VCaP (cell line): ENCODE results near the gene TUBB1.

Experiments used
- H3K27ac ChIP-seq: fragments of 450-650 bp; 2 replicates; pipeline ENCODE4 v1.5.1; 2017
- TF ChIP-seq, protein P1 (sequence below): fragments of 450-650 bp; conservative IDR thresholded peaks from 2 replicates; pipeline ENCODE4 v1.5.1; 2017; ENCODE audit warnings: mild to moderate bottlenecking, moderate library complexity

TUBB1 gene

DNA sequence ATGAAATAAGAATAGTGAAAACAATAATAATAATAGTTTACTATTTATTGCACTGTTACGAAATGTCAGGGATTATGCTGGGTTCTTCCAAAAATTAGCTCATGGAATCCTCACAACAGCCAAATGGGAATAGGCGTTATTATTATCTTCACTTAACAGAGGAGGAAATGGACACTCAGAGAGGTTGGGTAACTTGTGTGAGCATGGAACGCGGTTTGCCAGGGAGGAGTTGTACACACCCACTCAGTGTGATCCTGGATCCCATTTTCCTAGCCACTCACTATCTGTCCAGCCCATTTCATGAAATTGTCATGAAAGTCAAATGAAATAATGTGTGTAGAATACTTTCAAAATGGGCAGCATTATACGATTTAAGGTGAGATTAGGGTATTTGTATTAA lies 33.6 kb upstream of the TUBB1 start:
- no peak overlapping the region for H3K27ac ChIP-seq
- TF ChIP-seq, protein P1, sequence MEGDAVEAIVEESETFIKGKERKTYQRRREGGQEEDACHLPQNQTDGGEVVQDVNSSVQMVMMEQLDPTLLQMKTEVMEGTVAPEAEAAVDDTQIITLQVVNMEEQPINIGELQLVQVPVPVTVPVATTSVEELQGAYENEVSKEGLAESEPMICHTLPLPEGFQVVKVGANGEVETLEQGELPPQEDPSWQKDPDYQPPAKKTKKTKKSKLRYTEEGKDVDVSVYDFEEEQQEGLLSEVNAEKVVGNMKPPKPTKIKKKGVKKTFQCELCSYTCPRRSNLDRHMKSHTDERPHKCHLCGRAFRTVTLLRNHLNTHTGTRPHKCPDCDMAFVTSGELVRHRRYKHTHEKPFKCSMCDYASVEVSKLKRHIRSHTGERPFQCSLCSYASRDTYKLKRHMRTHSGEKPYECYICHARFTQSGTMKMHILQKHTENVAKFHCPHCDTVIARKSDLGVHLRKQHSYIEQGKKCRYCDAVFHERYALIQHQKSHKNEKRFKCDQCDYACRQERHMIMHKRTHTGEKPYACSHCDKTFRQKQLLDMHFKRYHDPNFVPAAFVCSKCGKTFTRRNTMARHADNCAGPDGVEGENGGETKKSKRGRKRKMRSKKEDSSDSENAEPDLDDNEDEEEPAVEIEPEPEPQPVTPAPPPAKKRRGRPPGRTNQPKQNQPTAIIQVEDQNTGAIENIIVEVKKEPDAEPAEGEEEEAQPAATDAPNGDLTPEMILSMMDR = no peak

DNA sequence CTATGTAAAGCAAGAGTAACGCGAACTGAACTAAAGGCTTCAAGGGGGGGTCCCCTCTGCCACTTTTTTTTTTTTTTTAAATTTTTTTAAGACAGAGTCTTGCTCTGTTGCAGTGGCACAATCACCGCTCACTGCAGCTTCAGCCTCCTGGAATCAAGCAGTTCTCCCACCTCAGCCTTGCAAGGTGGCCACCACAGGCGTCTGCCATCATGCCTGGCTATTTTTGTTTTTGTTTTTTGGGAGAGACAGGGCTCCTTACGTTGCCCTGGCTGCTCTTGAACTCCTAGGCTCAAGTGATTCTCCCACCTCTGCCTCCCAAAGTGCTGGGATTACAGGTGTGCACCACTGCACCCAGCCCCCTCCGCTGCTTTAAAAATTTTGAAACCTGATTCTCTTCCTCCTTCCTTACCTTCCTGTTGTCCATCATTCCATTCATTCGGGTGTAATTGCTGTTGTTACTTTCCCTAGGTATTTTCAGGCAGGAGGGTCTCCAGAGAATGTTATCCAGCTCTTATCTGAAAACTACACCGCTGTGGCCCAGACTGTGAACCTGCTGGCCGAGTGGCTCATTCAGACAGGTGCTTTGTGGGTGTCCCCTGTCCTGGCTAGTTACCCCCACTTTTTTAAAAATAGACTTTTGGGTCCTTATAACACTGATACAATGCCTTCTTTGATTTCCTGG lies 32.8 kb upstream of the TUBB1 start:
- TF ChIP-seq, protein P1 = no peak
- H3K27ac ChIP-seq = no peak overlapping the region

DNA sequence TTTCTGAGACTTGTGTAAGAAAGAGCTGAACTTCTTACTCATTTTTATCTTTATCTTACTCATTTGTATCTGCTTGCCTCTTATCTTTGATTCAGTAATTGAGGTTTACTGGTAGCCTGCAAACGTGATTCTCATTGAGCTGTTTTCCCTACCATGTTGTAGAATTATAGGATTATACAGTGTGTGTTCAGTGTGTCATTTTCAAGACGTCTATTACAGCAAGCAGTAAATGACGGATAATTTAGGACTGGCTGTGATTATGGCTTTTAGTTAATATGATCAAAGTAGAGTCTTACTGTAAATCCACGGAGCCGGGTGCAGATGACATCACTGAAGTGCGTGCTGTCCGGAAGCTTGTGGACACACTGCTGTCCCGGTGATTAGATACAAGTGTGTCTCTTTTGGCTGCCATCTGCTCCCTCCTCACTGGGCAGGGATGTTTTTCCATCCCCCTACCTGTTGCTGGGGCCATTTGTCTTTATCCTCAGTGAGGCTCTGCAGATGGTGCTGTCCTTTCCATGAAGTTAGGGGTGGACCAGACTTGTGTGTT lies 32.2 kb upstream of the TUBB1 start:
- TF ChIP-seq, protein P1 = no peak
- no peak overlapping the region for H3K27ac ChIP-seq

DNA sequence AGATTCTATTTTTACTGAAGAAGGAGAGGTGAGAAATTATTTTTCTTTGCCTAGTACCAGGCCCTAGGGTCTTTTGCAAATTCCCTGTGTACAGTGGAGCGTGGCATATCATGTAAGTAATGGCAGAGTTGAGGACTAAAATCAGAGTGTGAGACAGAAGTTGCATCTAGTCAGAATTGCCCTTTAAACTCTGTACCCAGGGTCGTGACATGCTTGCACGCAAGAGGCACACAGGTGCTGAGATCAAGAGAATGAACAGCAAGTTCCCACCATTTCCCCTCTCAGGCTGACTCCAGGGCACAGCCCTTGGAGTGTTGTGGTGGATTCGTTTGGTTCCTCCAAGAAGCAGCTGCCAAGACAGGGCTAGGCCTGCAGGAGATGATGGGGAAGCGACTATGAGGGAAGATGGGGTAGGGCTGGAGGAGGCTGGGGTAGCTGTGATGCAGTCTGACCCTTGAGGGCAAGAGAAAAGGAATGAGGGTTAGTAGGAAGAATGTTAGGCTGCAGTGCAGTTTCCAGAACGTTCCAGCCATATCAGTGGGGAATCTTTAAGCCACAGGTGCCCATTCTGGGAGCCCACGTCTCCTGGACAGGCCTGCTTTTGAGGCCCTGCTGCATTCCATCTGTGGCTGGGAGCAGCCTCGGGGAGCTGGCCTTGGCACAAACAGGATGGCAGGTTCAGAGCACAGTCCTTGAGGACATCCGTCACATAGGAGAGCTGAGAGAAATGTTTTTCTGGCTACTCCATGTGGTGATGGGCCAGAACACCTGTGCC lies 31.3 kb upstream of the TUBB1 start:
- H3K27ac ChIP-seq = no peak overlapping the region
- TF ChIP-seq, protein P1 = no peak

DNA sequence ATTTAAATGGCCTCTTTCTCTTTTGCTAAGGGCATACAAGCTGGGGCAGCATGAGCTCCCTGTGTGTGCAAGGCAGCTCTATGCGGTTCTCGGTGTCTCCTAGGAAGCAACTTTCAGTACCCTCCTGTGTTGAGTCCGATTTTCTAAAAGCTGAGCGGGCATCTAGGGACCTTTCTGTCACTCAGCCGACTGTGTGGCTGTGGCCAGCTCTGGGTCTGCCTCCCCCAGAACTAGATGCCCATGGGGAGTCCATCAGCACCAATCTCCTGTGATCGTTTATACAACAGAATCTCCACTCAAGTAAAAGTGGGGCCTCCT lies 30.7 kb upstream of the TUBB1 start:
- TF ChIP-seq, protein P1 = no peak
- H3K27ac ChIP-seq = no peak overlapping the region

DNA sequence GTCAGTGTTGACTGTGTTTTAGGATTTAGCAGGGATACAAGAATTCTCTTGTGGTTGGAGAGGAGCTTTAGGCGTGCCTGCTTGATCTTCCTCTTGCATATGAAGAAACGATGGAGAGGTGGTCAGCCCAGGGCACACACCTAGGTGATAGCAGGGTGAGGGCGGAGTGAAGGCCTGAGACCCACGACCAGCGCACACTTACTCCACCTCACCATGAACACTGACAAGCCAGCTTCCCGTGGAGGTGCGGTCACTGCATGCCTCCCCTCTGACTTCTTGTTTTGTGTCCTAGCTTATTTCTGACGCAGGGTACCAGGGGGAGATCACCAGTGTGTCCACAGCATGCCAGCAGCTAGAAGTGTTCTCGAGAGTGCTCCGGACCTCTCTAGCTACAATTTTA lies 30.0 kb upstream of the TUBB1 start:
- H3K27ac ChIP-seq = no peak overlapping the region
- TF ChIP-seq, protein P1 = no peak

DNA sequence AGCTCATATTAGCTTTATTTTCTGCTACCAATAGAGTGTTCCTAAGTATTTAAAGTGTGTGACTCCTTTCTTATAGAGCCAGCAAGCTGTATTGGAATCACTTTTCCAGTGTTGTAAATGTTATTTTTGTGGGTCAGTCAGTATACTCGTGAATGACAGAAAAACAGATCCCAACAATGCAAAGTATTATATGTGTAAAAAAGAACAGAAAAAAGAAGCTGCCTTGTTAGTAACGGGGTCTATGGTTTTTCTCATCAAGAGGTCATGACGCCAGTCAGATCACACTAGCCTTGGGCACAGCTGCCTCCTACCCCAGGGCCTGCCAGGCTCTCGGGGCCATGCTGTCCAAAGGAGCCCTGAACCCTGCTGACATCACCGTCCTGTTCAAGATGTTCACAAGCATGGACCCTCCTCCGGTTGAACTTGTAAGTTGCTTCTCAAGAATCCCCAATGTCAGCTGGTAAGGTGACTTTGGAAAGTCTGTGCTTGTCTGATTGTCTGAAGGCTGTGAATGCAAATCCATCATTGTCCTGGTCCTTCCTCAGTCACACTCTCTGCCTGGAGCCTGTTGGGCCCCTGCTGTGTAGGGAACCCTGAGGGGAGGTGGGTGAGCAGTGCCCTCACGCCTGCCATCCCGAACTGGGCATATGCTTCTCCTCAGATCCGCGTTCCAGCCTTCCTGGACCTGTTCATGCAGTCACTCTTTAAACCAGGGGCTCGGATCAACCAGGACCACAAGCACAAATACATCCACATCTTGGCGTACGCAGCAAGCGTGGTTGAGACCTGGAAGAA lies 28.4 kb upstream of the TUBB1 start:
- TF ChIP-seq, protein P1 = no peak
- no peak overlapping the region for H3K27ac ChIP-seq
